Measurements from ENCODE around the gene XRCC1.
A peak's percentile ranks its signal among the peaks of the same experiment; 100 is the strongest.

The XRCC1 gene

DNA sequence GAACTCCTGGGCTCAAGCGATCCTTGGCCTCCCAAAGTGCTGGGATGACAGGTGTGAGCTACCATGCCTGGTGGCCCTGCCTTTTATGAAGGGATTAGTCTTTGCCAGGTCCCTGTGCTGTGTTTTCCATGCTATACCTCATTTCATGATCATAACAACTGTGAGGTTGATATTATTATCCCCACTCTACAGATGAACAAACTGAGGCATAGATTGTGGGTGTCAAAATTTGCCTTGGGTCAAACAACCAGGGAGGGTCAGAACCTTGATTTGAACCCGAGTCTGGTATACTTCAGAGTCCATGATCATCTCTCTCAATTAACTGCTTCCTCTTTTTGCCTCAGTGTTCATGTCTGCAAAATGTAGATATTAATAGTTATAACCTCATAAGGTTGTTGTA, 7.2 kb upstream of the XRCC1 start:
- H3K27ac ChIP-seq (replicated peaks; ENCODE audit: low read length): no peak overlapping the region
- WGBS, 2 donors (ENCODE audit: extremely low coverage in 2 of 2, insufficient read length in 2 of 2, insufficient replicate concordance in 1 of 2): no CpG with 5 or more reads among the region's 2 CpGs
- H2AFZ ChIP-seq (ENCODE audit: low read length): no peak overlapping the region
- H3K9me3 ChIP-seq (replicated peaks in 1 of 2; ENCODE audit: control insufficient read depth in 2 of 2, insufficient read depth in 1 of 2, low read depth in 1 of 2, low read length in 2 of 2): no peaks in the 10 kb centered on the region
- no peak overlapping the region for H4K91ac ChIP-seq (ENCODE audit: low read depth, low read length, poor library complexity)
- H3K18ac ChIP-seq (ENCODE audit: low read length): no peak overlapping the region
- H4K8ac ChIP-seq (ENCODE audit: low read depth, low read length): no peak overlapping the region
- no peak overlapping the region for H3K4me2 ChIP-seq (ENCODE audit: insufficient read depth, low read length, poor library complexity, severe bottlenecking)
- H3K79me1 ChIP-seq (ENCODE audit: low read depth, low read length): peaks cover 4% of the 10 kb centered on the region
- no peak overlapping the region for H3K9ac ChIP-seq (ENCODE audit: low read depth, low read length, poor library complexity)
- H3K23ac ChIP-seq (ENCODE audit: low read depth, low read length, poor library complexity): no peak overlapping the region
- H3K27me3 ChIP-seq (ENCODE audit: control insufficient read depth in 3 of 3, insufficient read depth in 3 of 3, low read depth in 1 of 3, low read length in 3 of 3): no peaks in the 10 kb centered on the region
- H3K4me3 ChIP-seq (ENCODE audit: low read length in 2 of 2): no peak overlapping the region
- H3K4ac ChIP-seq (ENCODE audit: low read length): no peak overlapping the region
- H2BK12ac ChIP-seq (ENCODE audit: low read length): no peak overlapping the region
- no peak overlapping the region for H3K14ac ChIP-seq (ENCODE audit: low read length)
- H3K36me3 ChIP-seq (replicated peaks in 1 of 2; ENCODE audit: control insufficient read depth in 2 of 2, insufficient read depth in 2 of 2, low read length in 2 of 2): peaks cover 5 to 12% of the 10 kb centered on the region in 2 donors
- H2BK15ac ChIP-seq (ENCODE audit: low read length): no peak overlapping the region
- no peak overlapping the region for H2AK5ac ChIP-seq (ENCODE audit: low read depth, low read length)
- no peak overlapping the region for H2BK120ac ChIP-seq (ENCODE audit: low read depth, low read length)
- DNase-seq (ENCODE audit: low spot score): no peak
- peaks cover 0 to 7% of the 10 kb centered on the region in 2 donors for H3K4me1 ChIP-seq (ENCODE audit: control insufficient read depth in 2 of 2, insufficient read depth in 1 of 2, low read depth in 1 of 2, low read length in 2 of 2)
- H2BK5ac ChIP-seq (ENCODE audit: low read length): no peak overlapping the region

DNA sequence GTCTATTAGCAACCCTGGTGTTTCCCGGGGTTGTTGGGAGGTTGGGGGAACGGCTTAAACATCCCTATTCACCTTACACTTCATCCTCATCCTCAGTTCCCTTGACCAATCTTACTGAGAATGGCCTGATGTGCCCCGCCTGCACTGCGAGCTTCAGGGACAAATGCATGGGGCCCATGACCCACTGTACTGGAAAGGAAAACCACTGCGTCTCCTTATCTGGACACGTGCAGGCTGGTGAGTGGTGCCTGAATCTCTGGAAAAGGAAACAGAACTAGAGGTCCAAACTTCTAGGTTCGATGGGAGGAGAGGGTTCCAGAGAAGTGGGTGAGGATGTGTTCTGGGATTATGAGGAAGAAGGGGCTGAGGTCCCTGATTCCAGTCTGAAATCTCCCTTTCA, 6.1 kb upstream of the XRCC1 start:
- H2BK5ac ChIP-seq (ENCODE audit: low read length): no peak overlapping the region
- H3K4me2 ChIP-seq (ENCODE audit: insufficient read depth, low read length, poor library complexity, severe bottlenecking): no peak overlapping the region
- H4K91ac ChIP-seq (ENCODE audit: low read depth, low read length, poor library complexity): no peak overlapping the region
- H3K27me3 ChIP-seq (ENCODE audit: control insufficient read depth in 3 of 3, insufficient read depth in 3 of 3, low read depth in 1 of 3, low read length in 3 of 3): no peaks in the 10 kb centered on the region
- peak overlapping the region; percentile 71 for H2BK15ac ChIP-seq (ENCODE audit: low read length)
- H2BK12ac ChIP-seq (ENCODE audit: low read length): no peak overlapping the region
- H3K4me1 ChIP-seq (ENCODE audit: control insufficient read depth in 2 of 2, insufficient read depth in 1 of 2, low read depth in 1 of 2, low read length in 2 of 2): peaks cover 0 to 7% of the 10 kb centered on the region in 2 donors
- no peak overlapping the region for H2BK120ac ChIP-seq (ENCODE audit: low read depth, low read length)
- H2AK5ac ChIP-seq (ENCODE audit: low read depth, low read length): no peak overlapping the region
- WGBS, 2 donors (ENCODE audit: extremely low coverage in 2 of 2, insufficient read length in 2 of 2, insufficient replicate concordance in 1 of 2): no CpG with 5 or more reads among the region's 7 CpGs
- H3K4me3 ChIP-seq (ENCODE audit: low read length in 2 of 2): no peak overlapping the region
- peak overlapping the region; percentile 79 for H3K4ac ChIP-seq (ENCODE audit: low read length)
- no peak overlapping the region for H3K23ac ChIP-seq (ENCODE audit: low read depth, low read length, poor library complexity)
- no peak overlapping the region for H2AFZ ChIP-seq (ENCODE audit: low read length)
- no peak overlapping the region for H3K9ac ChIP-seq (ENCODE audit: low read depth, low read length, poor library complexity)
- peaks cover 2 to 4% of the 10 kb centered on the region in 2 donors for H3K36me3 ChIP-seq (replicated peaks in 1 of 2; ENCODE audit: control insufficient read depth in 2 of 2, insufficient read depth in 2 of 2, low read length in 2 of 2)
- no peak overlapping the region for H3K27ac ChIP-seq (replicated peaks; ENCODE audit: low read length)
- peaks cover 2% of the 10 kb centered on the region for H3K79me1 ChIP-seq (ENCODE audit: low read depth, low read length)
- no peaks in the 10 kb centered on the region for H3K9me3 ChIP-seq (replicated peaks in 1 of 2; ENCODE audit: control insufficient read depth in 2 of 2, insufficient read depth in 1 of 2, low read depth in 1 of 2, low read length in 2 of 2)
- no peak overlapping the region for H4K8ac ChIP-seq (ENCODE audit: low read depth, low read length)
- no peak overlapping the region for H3K14ac ChIP-seq (ENCODE audit: low read length)
- DNase-seq (ENCODE audit: low spot score): no peak
- peak overlapping the region; percentile 40 for H3K18ac ChIP-seq (ENCODE audit: low read length)

DNA sequence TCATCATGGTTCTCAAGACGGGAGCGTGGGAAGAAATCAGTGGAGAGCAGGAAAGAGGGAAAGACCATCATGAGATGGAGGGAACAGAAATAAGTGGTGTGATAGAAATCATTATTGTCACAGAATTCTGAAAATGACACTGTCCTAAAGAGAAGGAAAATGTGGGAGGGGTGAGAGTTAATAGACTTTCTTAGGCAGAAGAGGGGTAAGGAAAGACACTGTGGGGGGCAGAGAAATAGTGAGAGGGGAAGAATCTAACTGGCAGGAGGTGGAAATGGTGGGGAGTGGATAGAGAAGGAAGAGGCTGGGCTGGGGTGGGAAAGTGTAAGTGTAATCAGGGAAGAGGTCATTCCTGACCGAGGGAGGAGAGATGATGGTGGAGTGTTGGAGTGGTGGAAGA, 3.5 kb upstream of the XRCC1 start:
- no peak for DNase-seq (ENCODE audit: low spot score)
- Histone ChIP-seq H2BK5ac (ENCODE audit: low read length) (no peak overlapping the region), H2BK12ac (ENCODE audit: low read length) (no peak overlapping the region), H3K14ac (ENCODE audit: low read length) (peak overlapping the region; percentile 84), H4K8ac (ENCODE audit: low read depth, low read length) (no peak overlapping the region), H3K18ac (ENCODE audit: low read length) (no peak overlapping the region), H3K4me1 (ENCODE audit: control insufficient read depth in 2 of 2, insufficient read depth in 1 of 2, low read depth in 1 of 2, low read length in 2 of 2) (peaks cover 8 to 16% of the 10 kb centered on the region in 2 donors), H3K9ac (ENCODE audit: low read depth, low read length, poor library complexity) (no peak overlapping the region), H3K23ac (ENCODE audit: low read depth, low read length, poor library complexity) (peak overlapping the region; percentile 49), H3K27ac (replicated peaks; ENCODE audit: low read length) (no peak overlapping the region), H2BK15ac (ENCODE audit: low read length) (no peak overlapping the region), H3K9me3 (replicated peaks in 1 of 2; ENCODE audit: control insufficient read depth in 2 of 2, insufficient read depth in 1 of 2, low read depth in 1 of 2, low read length in 2 of 2) (no peaks in the 10 kb centered on the region), H3K27me3 (ENCODE audit: control insufficient read depth in 3 of 3, insufficient read depth in 3 of 3, low read depth in 1 of 3, low read length in 3 of 3) (no peaks in the 10 kb centered on the region), H3K4me2 (ENCODE audit: insufficient read depth, low read length, poor library complexity, severe bottlenecking) (no peak overlapping the region), H3K4ac (ENCODE audit: low read length) (no peak overlapping the region), H2BK120ac (ENCODE audit: low read depth, low read length) (no peak overlapping the region), H4K91ac (ENCODE audit: low read depth, low read length, poor library complexity) (no peak overlapping the region), H2AFZ (ENCODE audit: low read length) (no peak overlapping the region), H2AK5ac (ENCODE audit: low read depth, low read length) (no peak overlapping the region), H3K36me3 (replicated peaks in 1 of 2; ENCODE audit: control insufficient read depth in 2 of 2, insufficient read depth in 2 of 2, low read length in 2 of 2) (peaks cover 2 to 4% of the 10 kb centered on the region in 2 donors), H3K79me1 (ENCODE audit: low read depth, low read length) (peaks cover 4% of the 10 kb centered on the region), H3K4me3 (ENCODE audit: low read length in 2 of 2) (no peak overlapping the region)
- no CpG with 5 or more reads among the region's 3 CpGs for WGBS, 2 donors (ENCODE audit: extremely low coverage in 2 of 2, insufficient read length in 2 of 2, insufficient replicate concordance in 1 of 2)

DNA sequence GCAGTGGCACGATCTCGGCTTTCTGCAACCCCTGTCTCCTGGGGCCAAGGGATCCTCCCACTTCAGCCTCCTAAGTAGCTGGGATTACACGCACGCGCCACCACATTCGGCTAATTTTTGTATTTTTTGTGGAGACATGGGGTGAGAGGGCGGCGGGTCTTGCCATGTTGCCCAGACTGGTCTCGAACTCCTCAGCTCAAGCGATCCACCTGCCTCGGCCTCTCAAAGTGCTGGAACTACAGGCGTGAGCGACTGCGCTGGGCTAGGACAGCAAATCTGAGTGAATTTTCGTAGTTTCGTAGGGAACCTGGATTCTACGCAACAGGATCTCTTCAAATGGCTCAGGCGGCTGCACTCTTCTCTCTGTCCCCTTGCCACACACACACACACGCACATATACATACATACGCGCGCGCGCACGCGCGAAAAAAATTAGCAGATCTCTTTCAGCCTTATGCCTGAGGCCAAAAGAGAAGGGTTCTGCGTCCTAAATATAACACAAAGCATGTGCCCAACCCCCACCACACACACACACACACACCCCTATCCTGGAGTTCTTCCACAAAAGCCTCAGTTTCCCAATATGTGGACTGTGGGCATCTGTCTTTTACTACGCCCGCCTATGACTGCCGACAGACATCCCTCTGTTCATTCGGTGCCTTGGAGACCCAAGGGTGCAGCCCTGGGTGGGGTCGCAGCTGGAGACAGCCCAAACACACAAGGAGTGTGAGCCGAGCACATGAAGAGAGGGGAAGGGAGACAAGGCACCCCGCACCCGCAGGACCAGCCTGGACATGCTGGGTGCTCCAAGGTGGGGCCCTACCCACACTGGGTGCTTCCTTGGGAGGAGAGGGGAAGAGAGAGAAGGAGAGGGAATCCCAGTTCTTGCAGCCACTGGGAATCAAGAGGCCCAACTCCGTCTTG, 890 bp upstream of the XRCC1 start:
- Histone ChIP-seq H2AK5ac (ENCODE audit: low read depth, low read length) (peak overlapping the region; percentile 85), H3K14ac (ENCODE audit: low read length) (no peak overlapping the region), H3K9me3 (replicated peaks in 1 of 2; ENCODE audit: control insufficient read depth in 2 of 2, insufficient read depth in 1 of 2, low read depth in 1 of 2, low read length in 2 of 2) (no peaks in the 10 kb centered on the region), H4K8ac (ENCODE audit: low read depth, low read length) (peak overlapping the region; percentile 96), H4K91ac (ENCODE audit: low read depth, low read length, poor library complexity) (peak overlapping the region; percentile 57), H3K4me1 (ENCODE audit: control insufficient read depth in 2 of 2, insufficient read depth in 1 of 2, low read depth in 1 of 2, low read length in 2 of 2) (peaks cover 8 to 15% of the 10 kb centered on the region in 2 donors), H3K27me3 (ENCODE audit: control insufficient read depth in 3 of 3, insufficient read depth in 3 of 3, low read depth in 1 of 3, low read length in 3 of 3) (no peaks in the 10 kb centered on the region), H3K27ac (replicated peaks; ENCODE audit: low read length) (peak overlapping the region; percentile 70), H2AFZ (ENCODE audit: low read length) (peak overlapping the region; percentile 87), H3K79me1 (ENCODE audit: low read depth, low read length) (peaks cover 4% of the 10 kb centered on the region), H2BK5ac (ENCODE audit: low read length) (peak overlapping the region; percentile 93), H3K4me3 (ENCODE audit: low read length in 2 of 2) (peak overlapping the region in 1 of 2 donors; percentile 30), H3K23ac (ENCODE audit: low read depth, low read length, poor library complexity) (no peak overlapping the region), H2BK15ac (ENCODE audit: low read length) (peak overlapping the region; percentile 87), H3K4ac (ENCODE audit: low read length) (peak overlapping the region; percentile 90), H3K18ac (ENCODE audit: low read length) (peak overlapping the region; percentile 61), H3K36me3 (replicated peaks in 1 of 2; ENCODE audit: control insufficient read depth in 2 of 2, insufficient read depth in 2 of 2, low read length in 2 of 2) (peaks cover 4 to 29% of the 10 kb centered on the region in 2 donors), H2BK120ac (ENCODE audit: low read depth, low read length) (peak overlapping the region; percentile 30), H2BK12ac (ENCODE audit: low read length) (no peak overlapping the region), H3K4me2 (ENCODE audit: insufficient read depth, low read length, poor library complexity, severe bottlenecking) (peak overlapping the region; percentile 43), H3K9ac (ENCODE audit: low read depth, low read length, poor library complexity) (peak overlapping the region; percentile 73)
- no peak for DNase-seq (ENCODE audit: low spot score)
- WGBS, 2 donors (ENCODE audit: extremely low coverage in 2 of 2, insufficient read length in 2 of 2, insufficient replicate concordance in 1 of 2): 100% methylated on average over 9 of the region's 37 CpGs; no CpG with 5 or more reads in 1 of the 2 donors
